ENCODE measurements around the gene KCNH4.

GRCh38 chr17:42133461-42134041, 47.4 kb downstream of the KCNH4 start:
- TF ChIP-seq CTCF (IDR thresholded peaks at IDR 0.05) (no peak), POLR2A (IDR thresholded peaks at IDR 0.05) (no peak)

All from ovary (tissue), 3 donors.